ENCODE data around the gene REG3A. TPM values are rescaled to one million over a fixed set of nuclear protein-coding genes. Genes with fewer than 3 reads are reported as not detected.

The REG3A gene
- total RNA-seq, 1 experiment from 2014 or later: not detected

- no peaks in the 10 kb centered on the region for H3K36me3 ChIP-seq
- H3K9me3 ChIP-seq: no peaks in the 10 kb centered on the region
- no peak overlapping the region for H3K4me3 ChIP-seq
- no peaks in the 10 kb centered on the region for H3K27me3 ChIP-seq
- DNase-seq: no peak
These were observed 30.3 kb downstream of the REG3A start for GRCh38 chr2:79129260-79129659.

GRCh38 chr2:79128406-79128805 lies 31.1 kb downstream of the REG3A start:
- H3K4me3 ChIP-seq: no peak overlapping the region
- H3K9me3 ChIP-seq: no peaks in the 10 kb centered on the region
- no peaks in the 10 kb centered on the region for H3K36me3 ChIP-seq
- DNase-seq: no peak
- H3K27me3 ChIP-seq: no peaks in the 10 kb centered on the region

- H3K9me3 ChIP-seq: no peaks in the 10 kb centered on the region
- H3K4me3 ChIP-seq: no peak overlapping the region
- no peaks in the 10 kb centered on the region for H3K27me3 ChIP-seq
- no peak for DNase-seq
- no peaks in the 10 kb centered on the region for H3K36me3 ChIP-seq
These were observed 33.9 kb downstream of the REG3A start for GRCh38 chr2:79125721-79125985.

- Histone ChIP-seq H3K27me3 (no peaks in the 10 kb centered on the region), H3K9me3 (no peaks in the 10 kb centered on the region), H3K4me3 (no peak overlapping the region), H3K36me3 (no peaks in the 10 kb centered on the region)
- no peak for DNase-seq
These were observed 34.4 kb downstream of the REG3A start for GRCh38 chr2:79124907-79125720.

- Histone ChIP-seq H3K27me3 (no peaks in the 10 kb centered on the region), H3K36me3 (no peaks in the 10 kb centered on the region)
- DNase-seq: no peak
These were observed 36.9 kb downstream of the REG3A start for GRCh38 chr2:79122676-79123075.

GRCh38 chr2:79120194-79120713 lies 39.3 kb downstream of the REG3A start, which contains the start of gene REG1A:
Gene REG1A, plus strand, starts transcription at chr2:79120488. Its CDS starts 374 bp downstream, at chr2:79120862.
- DNase-seq: no peak
- Histone ChIP-seq H3K9me3 (no peaks in the 10 kb centered on the region), H3K4me3 (no peak within 1 kb of the TSS), H3K27me3 (no peaks in the 10 kb centered on the region), H3K36me3 (no peaks in the 10 kb centered on the region)

More at GRCh38 chr2:79122676-79123075, 36.9 kb downstream of the REG3A start:
- no peak overlapping the region for H3K4me3 ChIP-seq
- H3K9me3 ChIP-seq: no peaks in the 10 kb centered on the region

GRCh38 chr2:79116997-79117928 lies 42.3 kb downstream of the REG3A start:
- H3K4me3 ChIP-seq: no peak overlapping the region
- H3K9me3 ChIP-seq: no peaks in the 10 kb centered on the region
- H3K36me3 ChIP-seq: no peaks in the 10 kb centered on the region
- H3K27me3 ChIP-seq: no peaks in the 10 kb centered on the region
- no peak for DNase-seq

GRCh38 chr2:79114797-79115494 lies 44.6 kb downstream of the REG3A start:
- Histone ChIP-seq H3K27me3 (no peaks in the 10 kb centered on the region), H3K36me3 (no peaks in the 10 kb centered on the region), H3K4me3 (no peak overlapping the region), H3K9me3 (no peaks in the 10 kb centered on the region)
- no peak for DNase-seq

GRCh38 chr2:79112269-79112668 lies 47.3 kb downstream of the REG3A start:
- Histone ChIP-seq H3K4me3 (no peak overlapping the region), H3K36me3 (no peaks in the 10 kb centered on the region), H3K9me3 (no peaks in the 10 kb centered on the region), H3K27me3 (no peaks in the 10 kb centered on the region)
- no peak for DNase-seq

Other genes starting within 250 kb of the REG3A start
- not detected in 2 replicates for gene REG3G, start 134.1 kb downstream of the REG3A start, total RNA-seq (2014; rRNA removed; shearing (Covaris generic); ENCODE audit: low replicate concordance)
- gene REG1B, start 71.8 kb downstream of the REG3A start, total RNA-seq (2014; rRNA removed; shearing (Covaris generic); ENCODE audit: low replicate concordance): not detected in 2 replicates
- gene REG1A, start 39.3 kb downstream of the REG3A start, total RNA-seq (2014; rRNA removed; shearing (Covaris generic); ENCODE audit: low replicate concordance): not detected in 2 replicates

Measured in MG63 (cell line).